Endothelial cell (in vitro differentiated cells): Measurements from ENCODE around the gene PRDM2. TPM values are rescaled to one million over a fixed set of nuclear protein-coding genes. Genes with fewer than 3 reads are reported as not detected.
"Not testable (repeated sequence)": the region's sequence is repeated elsewhere in the genome, so short reads cannot be mapped to it uniquely, and the experiment has no call there.

ENCODE experiments used
- DNase-seq: peaks from one replicate; pipeline ENCODE4 v3.0.0; 2021; ENCODE audit warnings: low spot score
- H3K27ac Mint-ChIP-seq: one replicate; pipeline ENCODE4 v1.8.0; 2021; ENCODE audit warnings: mixed read lengths, inconsistent platforms; ENCODE audit not compliant: unreplicated experiment
- H3K27me3 Mint-ChIP-seq: one replicate; pipeline ENCODE4 v1.8.0; 2021; ENCODE audit warnings: mild to moderate bottlenecking, moderate library complexity, mixed read lengths, inconsistent platforms; ENCODE audit not compliant: unreplicated experiment
- H3K36me3 Mint-ChIP-seq: one replicate; pipeline ENCODE4 v1.8.0; 2021; ENCODE audit warnings: mild to moderate bottlenecking, low read depth, mixed read lengths, inconsistent platforms; ENCODE audit not compliant: unreplicated experiment
- H3K4me1 Mint-ChIP-seq: one replicate; pipeline ENCODE4 v1.8.0; 2021; ENCODE audit warnings: mild to moderate bottlenecking, mixed read lengths, inconsistent platforms; ENCODE audit not compliant: unreplicated experiment
- H3K4me3 Mint-ChIP-seq: one replicate; pipeline ENCODE4 v1.8.0; 2021; ENCODE audit warnings: mild to moderate bottlenecking, mixed read lengths, inconsistent platforms; ENCODE audit not compliant: unreplicated experiment
- H3K9me3 Mint-ChIP-seq: one replicate; pipeline ENCODE4 v1.8.0; 2021; ENCODE audit warnings: mixed read lengths, inconsistent platforms; ENCODE audit not compliant: unreplicated experiment
- total RNA-seq: library from RNA; stranded (reverse); fragmentation: NEBNext Ultra II Directional; extraction: Animal tissue kit (Norgen Biotek cat#: 25700); gene quantifications from one replicate; pipeline ENCODE4 v1.2.1, GENCODE V29; 2021; ENCODE audit not compliant: unreplicated experiment
- TF ChIP-seq, protein P1 (sequence below): fragments of 200-600 bp; sonication (generic); IDR thresholded peaks from one replicate; pipeline ENCODE4 v1.5.0; 2021; ENCODE audit warnings: antibody characterized with exemption; ENCODE audit not compliant: unreplicated experiment

The PRDM2 gene
- total RNA-seq, 1 donor from 2014 or later, result 49.7 TPM

DNA sequence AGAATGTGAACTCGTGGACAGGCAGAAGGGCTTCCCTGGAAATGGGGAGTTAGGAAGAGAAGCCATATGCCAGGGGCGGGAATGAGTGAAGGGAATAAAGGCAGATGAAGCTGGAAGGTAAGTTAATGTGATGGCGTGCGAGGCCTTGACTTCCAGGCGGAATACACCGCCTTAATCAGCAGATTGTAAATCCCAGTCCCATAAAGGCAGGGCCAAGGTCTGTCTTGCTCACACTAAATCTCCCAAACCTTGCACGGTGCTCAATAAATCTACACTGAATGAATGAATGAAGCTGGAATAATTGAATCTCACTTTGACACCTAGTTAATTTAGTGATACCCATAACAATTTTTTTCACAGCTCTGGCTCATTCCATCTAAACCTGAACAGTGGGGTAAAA, 16.8 kb upstream of the PRDM2 start:
- Mint-ChIP-seq H3K9me3 (no peaks in the 10 kb centered on the region), H3K4me1 (no peaks in the 10 kb centered on the region), H3K36me3 (no peaks in the 10 kb centered on the region), H3K27ac (no peak overlapping the region), H3K4me3 (no peak overlapping the region), H3K27me3 (no peaks in the 10 kb centered on the region)
- no peak for DNase-seq
- TF ChIP-seq, protein P1, sequence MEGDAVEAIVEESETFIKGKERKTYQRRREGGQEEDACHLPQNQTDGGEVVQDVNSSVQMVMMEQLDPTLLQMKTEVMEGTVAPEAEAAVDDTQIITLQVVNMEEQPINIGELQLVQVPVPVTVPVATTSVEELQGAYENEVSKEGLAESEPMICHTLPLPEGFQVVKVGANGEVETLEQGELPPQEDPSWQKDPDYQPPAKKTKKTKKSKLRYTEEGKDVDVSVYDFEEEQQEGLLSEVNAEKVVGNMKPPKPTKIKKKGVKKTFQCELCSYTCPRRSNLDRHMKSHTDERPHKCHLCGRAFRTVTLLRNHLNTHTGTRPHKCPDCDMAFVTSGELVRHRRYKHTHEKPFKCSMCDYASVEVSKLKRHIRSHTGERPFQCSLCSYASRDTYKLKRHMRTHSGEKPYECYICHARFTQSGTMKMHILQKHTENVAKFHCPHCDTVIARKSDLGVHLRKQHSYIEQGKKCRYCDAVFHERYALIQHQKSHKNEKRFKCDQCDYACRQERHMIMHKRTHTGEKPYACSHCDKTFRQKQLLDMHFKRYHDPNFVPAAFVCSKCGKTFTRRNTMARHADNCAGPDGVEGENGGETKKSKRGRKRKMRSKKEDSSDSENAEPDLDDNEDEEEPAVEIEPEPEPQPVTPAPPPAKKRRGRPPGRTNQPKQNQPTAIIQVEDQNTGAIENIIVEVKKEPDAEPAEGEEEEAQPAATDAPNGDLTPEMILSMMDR, result no peak

DNA sequence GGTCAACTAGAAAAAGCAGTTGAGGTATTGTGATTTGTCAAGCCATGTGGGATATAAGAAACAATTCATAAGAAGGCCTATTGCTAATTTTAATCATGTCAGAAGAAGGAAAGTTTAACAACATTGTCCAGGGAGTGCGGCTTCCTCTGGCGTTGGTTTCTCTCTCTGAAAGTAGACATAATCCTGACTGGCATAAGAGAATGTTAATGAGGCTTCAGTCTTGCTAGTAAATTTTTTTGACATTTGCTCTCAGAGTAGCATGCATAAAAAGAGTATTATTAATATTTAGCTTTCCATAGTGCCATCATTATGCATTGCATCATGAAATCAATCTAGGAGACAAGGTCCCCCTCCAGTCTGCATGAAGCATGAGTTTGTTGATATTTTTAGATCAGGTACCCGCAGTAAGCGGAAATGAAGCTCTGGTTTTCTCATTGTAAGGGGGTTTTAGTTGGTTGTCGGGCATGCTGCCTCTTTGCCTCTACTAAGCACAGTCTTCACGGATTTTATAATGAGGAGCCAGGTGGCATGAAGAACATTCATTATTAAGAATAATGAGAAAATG, 12.8 kb upstream of the PRDM2 start:
- Mint-ChIP-seq H3K27me3 (no peaks in the 10 kb centered on the region), H3K4me3 (no peak overlapping the region), H3K36me3 (no peaks in the 10 kb centered on the region), H3K27ac (no peak overlapping the region), H3K4me1 (no peaks in the 10 kb centered on the region), H3K9me3 (no peaks in the 10 kb centered on the region)
- DNase-seq, result no peak
- TF ChIP-seq, protein P1, result no peak

DNA sequence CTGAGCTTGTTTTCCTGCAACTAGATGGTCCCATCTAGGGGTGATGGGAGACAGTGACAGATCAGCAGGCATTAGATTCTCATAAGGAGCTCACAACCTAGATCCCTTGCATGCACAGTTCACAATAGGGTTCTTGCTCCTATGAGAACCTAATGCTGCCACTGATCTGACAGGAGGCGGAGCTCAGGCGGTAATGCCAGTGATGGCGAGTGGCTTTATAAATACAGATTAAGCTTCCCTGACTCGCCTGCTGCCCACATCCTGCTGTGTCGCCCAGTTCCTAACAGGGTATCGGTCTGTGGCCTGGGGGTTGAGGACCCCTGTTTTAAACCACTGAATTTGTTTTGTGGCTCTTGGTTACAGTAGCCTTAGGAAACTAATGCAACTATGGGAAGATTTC, 6.9 kb upstream of the PRDM2 start:
- H3K9me3 Mint-ChIP-seq, H3K27me3 Mint-ChIP-seq, H3K4me1 Mint-ChIP-seq, H3K4me3 Mint-ChIP-seq, H3K36me3 Mint-ChIP-seq, DNase-seq, H3K27ac Mint-ChIP-seq: not testable (repeated sequence)

DNA sequence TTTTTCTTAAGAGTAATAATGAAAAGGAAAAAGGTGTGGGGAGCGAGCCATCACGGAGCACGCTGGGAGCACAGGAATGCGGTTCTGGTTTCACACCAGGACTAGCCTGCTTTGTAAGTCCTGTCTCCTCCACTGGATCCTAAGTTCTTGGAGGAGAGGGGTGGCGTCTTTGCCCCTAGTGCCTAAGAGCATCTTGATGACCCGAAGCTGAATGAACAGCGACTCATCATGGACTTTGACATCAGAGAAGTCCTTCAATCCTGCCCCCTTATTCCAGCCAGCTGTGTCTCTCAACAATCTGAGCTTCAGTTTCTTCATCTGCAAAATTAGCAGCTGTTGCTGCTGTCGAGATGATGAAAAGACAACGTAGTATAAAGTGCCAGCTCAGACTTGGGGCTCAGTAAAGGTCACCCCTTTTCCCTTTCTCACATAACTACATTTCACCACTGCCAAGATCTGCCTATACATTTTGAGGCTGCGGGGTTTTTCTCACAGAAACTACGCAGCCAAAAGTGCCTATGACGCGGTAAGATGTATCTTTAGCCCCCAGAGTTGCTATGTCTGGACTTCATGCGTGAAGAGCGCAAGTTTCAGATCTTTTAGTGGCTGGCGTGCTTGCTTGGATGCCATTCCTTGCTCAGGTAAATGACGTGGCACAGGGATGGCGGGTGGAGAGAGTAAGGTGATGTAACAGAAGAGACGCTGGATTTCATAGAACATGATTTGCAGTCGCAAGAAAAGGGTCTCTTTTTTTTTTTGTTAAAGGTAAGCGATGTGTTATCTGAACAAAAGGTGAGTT, 4.9 kb upstream of the PRDM2 start:
- Mint-ChIP-seq H3K27ac (no peak overlapping the region), H3K36me3 (peaks cover 5% of the 10 kb centered on the region), H3K4me1 (no peaks in the 10 kb centered on the region), H3K9me3 (no peaks in the 10 kb centered on the region), H3K27me3 (peaks cover 8% of the 10 kb centered on the region), H3K4me3 (no peak overlapping the region)
- no peak for DNase-seq
- TF ChIP-seq, protein P1, result no peak

GRCh38 chr1:13697738-13698137, 2.2 kb upstream of the PRDM2 start:
- no peak for DNase-seq
- Mint-ChIP-seq H3K4me3 (no peak overlapping the region), H3K4me1 (peaks cover 6% of the 10 kb centered on the region), H3K27ac (no peak overlapping the region), H3K9me3 (no peaks in the 10 kb centered on the region), H3K36me3 (peaks cover 8% of the 10 kb centered on the region), H3K27me3 (peaks cover 11% of the 10 kb centered on the region)
- TF ChIP-seq, protein P1, result no peak
